Neural progenitor cell (in vitro differentiated cells): ENCODE data around the gene RCAN3.

ENCODE experiments used
- CTCF ChIP-seq: fragments of 200-600 bp; sonication (generic); IDR thresholded peaks from 2 replicates; pipeline ENCODE4 v1.5.1; 2017; ENCODE audit warnings: antibody characterized with exemption, mild to moderate bottlenecking
- EZH2 ChIP-seq: fragments of 200-600 bp; sonication (generic); IDR thresholded peaks from 2 replicates; pipeline ENCODE4 v1.6.1; 2017; ENCODE audit warnings: antibody characterized with exemption, mild to moderate bottlenecking, moderate library complexity

- TF ChIP-seq CTCF = no peak
- no peak for TF ChIP-seq EZH2
Observed at GRCh38 chr1:24540051-24540905, 37.6 kb downstream of the RCAN3 start.
